H9 (cell line): ENCODE results near the gene OR2A7. TPM values are rescaled to one million over a fixed set of nuclear protein-coding genes. Genes with fewer than 3 reads are reported as not detected.
"Not testable (repeated sequence)": the region's sequence is repeated elsewhere in the genome, so short reads cannot be mapped to it uniquely, and the experiment has no call there.

ENCODE experiments used
- DNase-seq: peaks from one replicate; pipeline ENCODE4 v3.0.0-alpha.2; 2017
- H2AFZ ChIP-seq: one replicate; pipeline ENCODE4 v1.6.1; 2013; ENCODE audit warnings: mild to moderate bottlenecking, low read length, control low read depth, moderate library complexity
- H2AK5ac ChIP-seq: 2 replicates; pipeline ENCODE4 v1.6.1; 2013; ENCODE audit warnings: low read length, control low read depth, mixed read lengths; ENCODE audit not compliant: insufficient read length
- H2BK120ac ChIP-seq: one replicate; pipeline ENCODE4 v1.6.1; 2013; ENCODE audit warnings: low read depth, mild to moderate bottlenecking, low read length, control low read depth, inconsistent platforms; ENCODE audit not compliant: poor library complexity, severe bottlenecking
- H2BK12ac ChIP-seq: 2 replicates; pipeline ENCODE4 v1.6.1; 2013; ENCODE audit warnings: low read length, control low read depth, mixed read lengths, low read depth; ENCODE audit not compliant: insufficient read length
- H2BK15ac ChIP-seq: 2 replicates; pipeline ENCODE4 v1.6.1; 2013; ENCODE audit warnings: low read depth, low read length, control low read depth
- H2BK20ac ChIP-seq: one replicate; pipeline ENCODE4 v1.6.1; 2013; ENCODE audit warnings: low read depth, mild to moderate bottlenecking, low read length, control low read depth, inconsistent platforms; ENCODE audit not compliant: poor library complexity, severe bottlenecking
- H2BK5ac ChIP-seq: 2 replicates; pipeline ENCODE4 v1.6.1; 2013; ENCODE audit warnings: low read length, control low read depth, mixed read lengths; ENCODE audit not compliant: insufficient read length
- H3K14ac ChIP-seq: 2 replicates; pipeline ENCODE4 v1.6.1; 2013; ENCODE audit warnings: low read length, control low read depth; ENCODE audit not compliant: insufficient read depth
- H3K18ac ChIP-seq: 2 replicates; pipeline ENCODE4 v1.6.1; 2013; ENCODE audit warnings: low read depth, mild to moderate bottlenecking, mixed read lengths, low read length, control low read depth; ENCODE audit not compliant: insufficient read length
- H3K23ac ChIP-seq: 2 replicates; pipeline ENCODE4 v1.6.1; 2013; ENCODE audit warnings: low read length, control low read depth, mixed read lengths, low read depth; ENCODE audit not compliant: insufficient read length
- H3K23me2 ChIP-seq: 2 replicates; pipeline ENCODE4 v1.6.1; 2013; ENCODE audit warnings: low read depth, mild to moderate bottlenecking, mixed read lengths, low read length, control low read depth; ENCODE audit not compliant: insufficient read length, poor library complexity, severe bottlenecking
- H3K27ac ChIP-seq: 2 replicates; pipeline ENCODE4 v1.5.1; 2013; ENCODE audit warnings: low read length, control low read depth, mixed read lengths, low read depth; ENCODE audit not compliant: insufficient read length
- H3K27me3 ChIP-seq: 2 replicates; pipeline ENCODE4 v1.6.1; 2013; ENCODE audit warnings: low read length, control low read depth, inconsistent platforms; ENCODE audit not compliant: insufficient read depth
- H3K4ac ChIP-seq: 2 replicates; pipeline ENCODE4 v1.6.1; 2013; ENCODE audit warnings: low read depth, mild to moderate bottlenecking, control low read depth, inconsistent platforms, low read length, moderate library complexity
- H3K4me1 ChIP-seq: 2 replicates; pipeline ENCODE4 v1.6.1; 2013; ENCODE audit warnings: low read length, control low read depth, inconsistent platforms; ENCODE audit not compliant: insufficient read depth
- H3K4me2 ChIP-seq: 2 replicates; pipeline ENCODE4 v1.6.1; 2013; ENCODE audit warnings: low read length, control low read depth, mixed read lengths; ENCODE audit not compliant: insufficient read length, insufficient read depth
- H3K56ac ChIP-seq: 2 replicates; pipeline ENCODE4 v1.6.1; 2013; ENCODE audit warnings: low read depth, mild to moderate bottlenecking, mixed read lengths, low read length, control low read depth; ENCODE audit not compliant: insufficient read length
- H3K79me1 ChIP-seq: 2 replicates; pipeline ENCODE4 v1.6.1; 2013; ENCODE audit warnings: low read depth, mild to moderate bottlenecking, moderate library complexity, low read length, control low read depth, inconsistent platforms; ENCODE audit not compliant: insufficient read depth, poor library complexity, severe bottlenecking
- H3K79me2 ChIP-seq: 2 replicates; pipeline ENCODE4 v1.6.1; 2013; ENCODE audit warnings: low read length, control low read depth, inconsistent platforms; ENCODE audit not compliant: insufficient read depth
- H3K9ac ChIP-seq: 2 replicates; pipeline ENCODE4 v1.6.1; 2013; ENCODE audit warnings: low read length, control low read depth, mixed read lengths; ENCODE audit not compliant: insufficient read length; ENCODE audit errors: extremely low read depth
- H3K9me3 ChIP-seq: one replicate; pipeline ENCODE4 v1.6.1; 2013; ENCODE audit warnings: low read depth, low read length, inconsistent platforms; ENCODE audit not compliant: control insufficient read depth
- H3T11ph ChIP-seq: one replicate; pipeline ENCODE4 v1.6.1; 2013; ENCODE audit warnings: mild to moderate bottlenecking, low read length, control low read depth, inconsistent platforms
- H4K20me1 ChIP-seq: one replicate; pipeline ENCODE4 v1.6.1; 2013; ENCODE audit not compliant: control insufficient read depth, insufficient read length, insufficient read depth
- H4K5ac ChIP-seq: 2 replicates; pipeline ENCODE4 v1.6.1; 2013; ENCODE audit warnings: low read depth, mild to moderate bottlenecking, mixed read lengths, low read length, control low read depth; ENCODE audit not compliant: insufficient read length
- H4K8ac ChIP-seq: replicated peaks from 2 replicates; pipeline ENCODE4 v1.6.1; 2013; ENCODE audit warnings: low read length, control low read depth, mixed read lengths, low read depth; ENCODE audit not compliant: insufficient read length
- H4K91ac ChIP-seq: 2 replicates; pipeline ENCODE4 v1.6.1; 2013; ENCODE audit warnings: low read depth, mild to moderate bottlenecking, moderate library complexity, mixed read lengths, low read length, control low read depth; ENCODE audit not compliant: insufficient read length
- H3K27ac Mint-ChIP-seq, 3 experiments: 2 replicates in 2 of 3; 3 replicates in 1 of 3; pipeline ENCODE4 v1.8.0; 2020 to 2021; ENCODE audit warnings: mixed read lengths in 3 of 3, mild to moderate bottlenecking in 1 of 3, moderate library complexity in 1 of 3
- H3K27me3 Mint-ChIP-seq: 2 replicates; pipeline ENCODE4 v1.8.0; 2021; ENCODE audit warnings: low read depth, mild to moderate bottlenecking, moderate library complexity, mixed read lengths
- H3K36me3 Mint-ChIP-seq, 3 experiments: 2 replicates in 2 of 3; 3 replicates in 1 of 3; pipeline ENCODE4 v1.8.0; 2020 to 2021; ENCODE audit warnings: low read depth in 3 of 3, mixed read lengths in 3 of 3; ENCODE audit not compliant: insufficient read depth in 1 of 3
- H3K4me1 Mint-ChIP-seq, 2 experiments: 2 replicates each; pipeline ENCODE4 v1.8.0; 2020; ENCODE audit warnings: mixed read lengths in 2 of 2
- H3K4me3 Mint-ChIP-seq, 2 experiments: 2 replicates in 1 of 2; 3 replicates in 1 of 2; pipeline ENCODE4 v1.8.0; 2020 to 2021; ENCODE audit warnings: mild to moderate bottlenecking in 2 of 2, mixed read lengths in 2 of 2, moderate library complexity in 1 of 2
- H3K9me3 Mint-ChIP-seq, 2 experiments: 2 replicates in 1 of 2; 3 replicates in 1 of 2; pipeline ENCODE4 v1.8.0; 2020; ENCODE audit warnings: mild to moderate bottlenecking in 2 of 2, mixed read lengths in 2 of 2, moderate library complexity in 1 of 2
- WGBS: extraction: QIAGEN DNeasy Blood & Tissue Kit; methylation state at CpG from one replicate; pipeline ENCODE4 v1.1.7; 2013; ENCODE audit warnings: missing lambda C conversion rate, low lambda C conversion rate, mixed read lengths; ENCODE audit not compliant: insufficient read length; ENCODE audit errors: extremely low coverage; 5-methylcytosine and 5-hydroxymethylcytosine counted together
- total RNA-seq: library from RNA; stranded (reverse); gene quantifications from 2 replicates; pipeline ENCODE4 v1.2.1, GENCODE V29; 2021

OR2A7 gene
- total RNA-seq, 1 experiment from 2014 or later, result 2.5 TPM

DNA sequence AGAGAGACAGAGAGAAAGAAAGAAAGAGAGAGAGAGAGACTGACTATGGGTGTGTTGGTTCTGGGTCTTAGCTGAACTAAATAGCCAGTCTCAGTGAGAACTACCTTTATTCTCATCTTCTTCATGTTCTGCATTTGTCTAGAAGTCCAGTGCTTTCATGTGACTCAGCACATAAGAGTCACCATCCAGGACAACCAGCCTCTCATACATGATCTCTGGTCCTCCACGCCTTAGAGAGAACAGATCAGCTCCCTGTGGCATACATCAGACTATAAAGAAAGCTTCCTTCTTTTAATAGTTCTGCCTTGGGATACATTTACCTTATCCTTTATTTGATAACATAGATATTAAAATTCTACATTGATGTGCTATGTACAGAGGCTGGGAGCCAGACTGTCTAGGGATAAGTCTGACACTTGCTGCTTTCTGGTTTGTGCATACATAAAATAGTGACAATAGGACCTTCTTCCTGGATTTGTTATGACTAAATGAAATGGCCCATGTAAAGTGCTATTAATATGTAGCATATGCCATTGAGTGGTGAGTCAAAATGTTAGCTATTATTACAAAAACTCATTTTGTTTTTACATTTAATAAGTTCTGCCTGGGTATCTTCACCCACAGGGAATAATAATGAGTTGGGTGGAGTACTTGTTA is 16.8 kb downstream of the OR2A7 start:
- H3K9me3 Mint-ChIP-seq, H3K23me2 ChIP-seq, H4K5ac ChIP-seq, H3K79me1 ChIP-seq, H3K4ac ChIP-seq, H3K79me2 ChIP-seq, H2BK15ac ChIP-seq, H3K4me2 ChIP-seq, H3T11ph ChIP-seq, H3K23ac ChIP-seq, H2BK12ac ChIP-seq, H3K14ac ChIP-seq, H2BK120ac ChIP-seq, H3K27me3 Mint-ChIP-seq, H2BK5ac ChIP-seq, H3K36me3 Mint-ChIP-seq, H3K9me3 ChIP-seq, H3K27ac ChIP-seq, H2BK20ac ChIP-seq, H3K9ac ChIP-seq, H3K56ac ChIP-seq, H4K20me1 ChIP-seq, H3K4me3 Mint-ChIP-seq, DNase-seq, H4K8ac ChIP-seq, H2AFZ ChIP-seq, H4K91ac ChIP-seq, H3K4me1 ChIP-seq, H3K27me3 ChIP-seq, H2AK5ac ChIP-seq, H3K18ac ChIP-seq, H3K27ac Mint-ChIP-seq, H3K4me1 Mint-ChIP-seq: not testable (repeated sequence)
- WGBS, result no CpG with 5 or more reads among the region's 1 CpG

DNA sequence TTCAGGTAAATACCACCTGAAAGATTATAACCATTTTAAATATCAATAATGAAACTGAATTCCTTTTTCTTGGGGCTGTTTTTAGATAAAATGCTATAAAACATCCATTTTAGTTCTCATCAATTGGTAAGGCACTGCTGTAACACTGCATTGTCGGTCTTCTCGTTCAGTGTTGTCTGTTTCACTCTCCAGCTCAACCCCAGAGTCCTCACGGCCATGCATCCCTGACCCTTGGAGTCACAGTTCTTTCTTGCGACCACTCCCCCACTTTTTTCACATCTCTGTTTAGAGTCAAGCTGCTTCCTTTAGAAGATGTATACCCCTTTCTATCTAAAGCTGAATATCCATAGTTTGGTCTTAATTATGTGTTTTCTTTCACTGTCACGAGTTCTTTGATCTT is 17.6 kb downstream of the OR2A7 start:
- H3K79me1 ChIP-seq, H3K27ac ChIP-seq, H3K23me2 ChIP-seq, H2BK20ac ChIP-seq, H3T11ph ChIP-seq, H3K23ac ChIP-seq, H3K4me3 Mint-ChIP-seq, H3K4me1 ChIP-seq, H2AK5ac ChIP-seq, H3K27me3 Mint-ChIP-seq, H3K4ac ChIP-seq, H3K9me3 ChIP-seq, H3K9me3 Mint-ChIP-seq, H4K8ac ChIP-seq, H3K4me2 ChIP-seq, H3K18ac ChIP-seq, H3K79me2 ChIP-seq, H2AFZ ChIP-seq, H2BK120ac ChIP-seq, H4K20me1 ChIP-seq, H3K27ac Mint-ChIP-seq, H3K56ac ChIP-seq, H2BK5ac ChIP-seq, H3K14ac ChIP-seq, H4K5ac ChIP-seq, H4K91ac ChIP-seq, H3K36me3 Mint-ChIP-seq, H3K27me3 ChIP-seq, DNase-seq, H3K9ac ChIP-seq, H2BK12ac ChIP-seq, H2BK15ac ChIP-seq, H3K4me1 Mint-ChIP-seq: not testable (repeated sequence)
- WGBS, result no CpG with 5 or more reads among the region's 5 CpGs
